AG09309 (cell line): ENCODE data around the gene AATF.

Experiments used
- DNase-seq: peaks from one replicate; pipeline ENCODE4 v3.0.0-alpha.2; 2010; ENCODE audit warnings: low read depth
- H3K4me3 ChIP-seq: 2 replicates; pipeline ENCODE4 v1.5.1; 2011; ENCODE audit warnings: mild to moderate bottlenecking, low read depth, low read length, moderate library complexity; ENCODE audit not compliant: control insufficient read depth
- TF ChIP-seq, protein P1 (sequence below): IDR thresholded peaks from 2 replicates; pipeline ENCODE4 v1.5.1; 2011; ENCODE audit warnings: mild to moderate bottlenecking, low read depth, low read length, inconsistent platforms; ENCODE audit not compliant: insufficient read depth, control insufficient read depth; ENCODE audit errors: missing control alignments

Gene AATF

GRCh38 chr17:36934144-36934691, 14.5 kb upstream of the AATF start:
- DNase-seq = no peak
- TF ChIP-seq, protein P1, sequence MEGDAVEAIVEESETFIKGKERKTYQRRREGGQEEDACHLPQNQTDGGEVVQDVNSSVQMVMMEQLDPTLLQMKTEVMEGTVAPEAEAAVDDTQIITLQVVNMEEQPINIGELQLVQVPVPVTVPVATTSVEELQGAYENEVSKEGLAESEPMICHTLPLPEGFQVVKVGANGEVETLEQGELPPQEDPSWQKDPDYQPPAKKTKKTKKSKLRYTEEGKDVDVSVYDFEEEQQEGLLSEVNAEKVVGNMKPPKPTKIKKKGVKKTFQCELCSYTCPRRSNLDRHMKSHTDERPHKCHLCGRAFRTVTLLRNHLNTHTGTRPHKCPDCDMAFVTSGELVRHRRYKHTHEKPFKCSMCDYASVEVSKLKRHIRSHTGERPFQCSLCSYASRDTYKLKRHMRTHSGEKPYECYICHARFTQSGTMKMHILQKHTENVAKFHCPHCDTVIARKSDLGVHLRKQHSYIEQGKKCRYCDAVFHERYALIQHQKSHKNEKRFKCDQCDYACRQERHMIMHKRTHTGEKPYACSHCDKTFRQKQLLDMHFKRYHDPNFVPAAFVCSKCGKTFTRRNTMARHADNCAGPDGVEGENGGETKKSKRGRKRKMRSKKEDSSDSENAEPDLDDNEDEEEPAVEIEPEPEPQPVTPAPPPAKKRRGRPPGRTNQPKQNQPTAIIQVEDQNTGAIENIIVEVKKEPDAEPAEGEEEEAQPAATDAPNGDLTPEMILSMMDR = no peak
- no peak overlapping the region for H3K4me3 ChIP-seq

DNA sequence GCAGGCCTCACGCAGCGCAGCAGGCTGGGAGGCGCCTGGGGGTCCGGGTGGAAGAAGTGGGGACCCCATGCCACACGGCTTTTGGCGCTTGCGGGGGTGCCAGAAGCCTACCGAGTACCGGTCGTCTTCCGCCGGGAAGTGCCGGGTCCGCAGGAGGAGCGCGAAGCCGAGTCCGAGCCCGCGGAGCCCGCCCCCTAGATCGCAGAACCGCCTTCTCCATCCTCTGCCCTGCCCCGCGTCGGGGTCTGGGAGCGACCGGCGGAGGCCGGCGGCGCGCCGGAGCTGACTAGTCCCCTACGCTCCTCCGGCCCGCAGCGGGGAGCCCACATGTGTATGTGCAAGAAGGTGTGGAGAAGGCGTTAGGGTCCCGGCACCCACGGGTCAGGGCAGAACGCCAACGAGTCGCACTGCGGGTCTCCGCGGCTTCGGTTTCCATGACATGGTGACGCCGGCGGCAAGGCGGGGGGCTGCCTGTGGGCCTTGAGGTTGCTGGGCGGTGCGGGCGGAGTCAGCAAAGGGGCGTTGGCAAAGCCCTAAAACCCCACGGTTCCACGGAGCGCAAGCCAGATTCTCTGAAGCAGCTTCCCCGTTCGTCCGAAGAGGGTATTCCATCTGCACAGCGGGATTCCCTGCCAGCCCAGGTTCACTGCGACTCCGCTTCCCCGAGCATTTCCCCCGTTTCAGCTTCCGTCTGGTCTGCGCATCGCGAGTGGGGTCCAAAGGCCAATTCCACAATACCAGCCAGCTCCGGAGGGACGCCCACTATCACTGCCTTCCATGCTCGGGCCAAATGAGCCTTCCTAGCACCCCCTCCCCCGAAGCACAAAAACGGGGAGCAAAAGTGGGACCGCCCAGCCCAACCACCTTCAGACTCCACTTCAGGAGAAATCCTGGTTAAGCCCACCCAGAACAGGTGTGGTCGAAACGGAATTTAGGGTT, 13.8 kb upstream of the AATF start:
- TF ChIP-seq, protein P1 = no peak
- no peak for DNase-seq
- H3K4me3 ChIP-seq = no peak overlapping the region

- no peak for DNase-seq
- H3K4me3 ChIP-seq = no peak overlapping the region
- TF ChIP-seq, protein P1 = no peak
Measured at GRCh38 chr17:36935671-36936454, 12.9 kb upstream of the AATF start.

DNA sequence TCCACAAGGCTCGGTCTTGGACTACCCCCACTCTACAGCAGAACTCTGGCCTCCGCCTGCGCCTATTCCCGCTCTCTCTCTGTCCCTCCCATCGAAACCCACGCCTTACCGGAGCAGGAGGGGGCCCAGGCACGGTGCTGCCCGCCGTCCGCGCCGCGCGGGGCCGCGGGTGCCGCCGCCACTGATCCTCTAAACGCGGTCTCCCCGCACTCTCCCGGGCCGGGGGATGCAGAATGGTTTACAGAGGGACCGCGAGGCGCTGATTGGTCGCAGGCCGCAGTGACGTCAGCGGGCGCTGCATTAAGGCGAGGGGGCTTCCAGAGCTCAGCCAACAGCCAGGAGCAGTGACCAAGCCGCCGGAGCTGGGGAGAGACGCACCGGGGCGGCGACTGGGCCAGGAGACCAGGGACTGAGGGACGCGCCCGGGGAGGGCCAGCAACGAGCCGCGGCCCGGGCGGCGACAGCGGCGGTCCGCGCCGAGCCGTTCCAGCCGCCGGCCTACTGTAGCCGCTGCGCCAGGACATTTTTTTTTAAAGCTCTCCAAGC, 12.2 kb upstream of the AATF start:
- no peak overlapping the region for H3K4me3 ChIP-seq
- TF ChIP-seq, protein P1 = no peak

GRCh38 chr17:36937001-36937958, 11.5 kb upstream of the AATF start, which contains the start of gene LHX1:
LHX1 (plus strand) TSS chr17:36937475; CDS start chr17:36938198, 723 bp downstream.
- H3K4me3 ChIP-seq = no peak within 1 kb of the TSS
- TF ChIP-seq, protein P1 = no peak
- no peak for DNase-seq

More for the DNA sequence above, 12.2 kb upstream of the AATF start:
- DNase-seq = no peak
